HG03025 (cell line): ENCODE results near the gene CERKL.

ENCODE experiments used
- ATAC-seq: cut with Tn5 transposase; IDR thresholded peaks from one replicate; pipeline ENCODE4 v1.9.1; 2021; ENCODE audit warnings: mild to moderate bottlenecking, moderate library complexity; ENCODE audit not compliant: unreplicated experiment, low FRiP score

CERKL gene

GRCh38 chr2:181526014-181526413, 130.9 kb downstream of the CERKL start:
- no peak for ATAC-seq

DNA sequence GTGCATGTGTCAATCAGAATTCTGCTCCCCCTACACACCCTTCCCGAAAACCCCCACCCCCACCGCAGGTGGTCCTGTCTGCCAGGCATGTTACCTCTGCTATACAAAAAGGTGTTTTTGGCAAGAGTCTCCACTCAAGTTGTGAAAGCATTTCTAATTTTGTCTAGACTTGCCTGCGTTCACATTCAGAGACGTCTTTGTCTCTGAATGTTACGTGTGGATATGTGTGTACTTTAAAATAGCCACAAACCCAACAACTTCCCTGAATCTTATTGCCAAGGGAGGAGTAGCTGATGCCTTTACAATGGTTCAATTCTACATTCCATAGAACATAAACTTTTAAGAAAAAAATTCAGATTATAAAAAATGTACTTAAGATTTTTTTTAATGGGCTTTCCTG, 133.1 kb downstream of the CERKL start:
- ATAC-seq = no peak

GRCh38 chr2:181520253-181520652, 136.7 kb downstream of the CERKL start:
- ATAC-seq = no peak

DNA sequence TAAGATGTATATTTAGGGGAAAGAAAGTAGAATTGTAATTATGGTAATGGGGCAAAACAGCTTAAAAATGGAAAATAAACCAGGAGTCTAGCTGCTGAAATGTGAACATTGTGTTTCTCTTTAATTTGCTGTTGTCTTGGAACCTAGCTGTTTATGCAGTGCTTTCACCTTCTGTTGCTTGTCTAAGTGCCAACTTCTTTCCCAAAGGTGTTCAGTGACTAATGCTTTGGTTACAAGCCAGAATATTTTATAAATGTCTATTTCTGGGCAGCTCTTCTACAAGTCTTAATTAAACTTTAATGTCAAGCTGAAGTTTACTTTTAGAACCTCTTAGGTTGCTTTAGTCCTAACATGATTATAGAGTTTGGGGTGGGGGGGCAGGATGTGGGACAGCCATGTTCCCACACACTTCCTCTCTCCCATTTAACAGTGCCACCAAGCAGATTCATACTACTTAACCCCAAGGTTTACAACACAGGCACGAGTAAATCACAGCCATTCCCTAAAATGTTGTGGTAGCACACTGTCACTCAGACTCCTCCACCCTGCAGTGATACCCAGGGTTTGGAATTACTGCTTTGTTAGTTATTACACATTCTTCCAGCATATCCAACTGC, 139.1 kb downstream of the CERKL start:
- ATAC-seq = no peak

GRCh38 chr2:181516992-181517391, 139.9 kb downstream of the CERKL start:
- no peak for ATAC-seq

DNA sequence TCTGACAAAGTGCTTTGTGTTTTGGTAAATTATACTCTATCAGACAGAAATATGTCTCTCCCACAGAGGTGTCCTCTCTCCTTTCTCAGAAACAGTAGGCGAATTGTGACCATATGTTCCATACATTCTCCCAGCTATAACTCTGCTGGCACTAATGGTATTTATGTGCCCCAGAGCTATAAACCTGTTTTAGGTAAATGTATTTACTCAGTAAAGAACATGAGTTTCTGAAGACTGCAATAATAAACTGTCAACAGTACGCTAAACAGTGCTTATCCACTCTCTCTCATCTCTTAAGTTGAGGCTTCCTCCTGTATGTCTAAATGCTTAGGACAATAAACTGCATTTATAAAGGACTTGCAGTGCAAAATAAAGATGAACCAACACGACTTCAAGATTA, 141.2 kb downstream of the CERKL start:
- no peak for ATAC-seq

- ATAC-seq = no peak
Measured at GRCh38 chr2:181500201-181500600, 156.7 kb downstream of the CERKL start.

DNA sequence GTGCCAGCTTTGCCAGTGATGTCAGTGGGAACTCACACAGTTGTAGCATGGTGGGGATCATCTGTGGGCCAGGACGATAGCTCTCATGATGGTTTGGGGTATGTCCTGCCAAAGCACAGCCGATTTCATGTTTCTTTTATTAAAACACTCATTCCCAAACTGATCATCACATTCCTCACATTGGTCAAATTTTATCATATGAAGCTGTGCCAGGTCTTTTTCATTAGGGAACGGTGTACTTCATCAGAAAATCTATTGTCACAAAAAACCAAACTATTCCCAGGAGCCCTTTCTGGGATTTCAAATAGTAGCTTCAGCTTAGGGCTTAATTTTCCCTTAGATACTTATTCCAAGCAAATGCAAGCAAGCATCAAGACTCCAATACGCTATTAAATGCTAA, 157.7 kb downstream of the CERKL start:
- no peak for ATAC-seq
